Urinary bladder (tissue), 4 donors: ENCODE measurements around the gene ACSS3. TPM values are rescaled to one million over a fixed set of nuclear protein-coding genes. Genes with fewer than 3 reads are reported as not detected.
"Not testable (repeated sequence)": the region's sequence is repeated elsewhere in the genome, so short reads cannot be mapped to it uniquely, and the experiment has no call there.

Experiments
- DNase-seq: peaks from one replicate; pipeline ENCODE4 v3.0.0-alpha.2; 2015; ENCODE audit errors: extremely low spot score
- H3K27ac ChIP-seq: one replicate; pipeline ENCODE4 v1.5.1; 2013; ENCODE audit warnings: low read depth, mild to moderate bottlenecking, moderate library complexity
- H3K36me3 ChIP-seq: one replicate; pipeline ENCODE4 v1.6.1; 2013; ENCODE audit warnings: mild to moderate bottlenecking, moderate library complexity; ENCODE audit not compliant: insufficient read depth
- H3K4me1 ChIP-seq: one replicate; pipeline ENCODE4 v1.6.1; 2013; ENCODE audit warnings: mild to moderate bottlenecking, moderate library complexity; ENCODE audit not compliant: insufficient read depth
- H3K4me3 ChIP-seq: one replicate; pipeline ENCODE4 v1.5.1; 2013; ENCODE audit warnings: low read depth, low read length
- WGBS: extraction: QIAGEN DNeasy Blood & Tissue Kit; methylation state at CpG from one replicate; pipeline ENCODE4 v1.1.7; 2013; 5-methylcytosine and 5-hydroxymethylcytosine counted together
- polyA plus RNA-seq: library from polyadenylated mRNA; stranded (reverse); fragments of 200-250 nt; gene quantifications from one replicate; pipeline ENCODE4 v1.2.3, GENCODE V29; 2013
- total RNA-seq: library from RNA; depleted of rRNA; stranded (reverse); fragments of >200 nt; gene quantifications from one replicate; pipeline ENCODE4 v1.2.3, GENCODE V29; 2014
- donor health status: healthy with polysubstance abuse.
- donor health status: healthy.

Gene ACSS3
- total and polyA plus RNA-seq, 2 donors: 7.8 to 39.7 TPM

DNA sequence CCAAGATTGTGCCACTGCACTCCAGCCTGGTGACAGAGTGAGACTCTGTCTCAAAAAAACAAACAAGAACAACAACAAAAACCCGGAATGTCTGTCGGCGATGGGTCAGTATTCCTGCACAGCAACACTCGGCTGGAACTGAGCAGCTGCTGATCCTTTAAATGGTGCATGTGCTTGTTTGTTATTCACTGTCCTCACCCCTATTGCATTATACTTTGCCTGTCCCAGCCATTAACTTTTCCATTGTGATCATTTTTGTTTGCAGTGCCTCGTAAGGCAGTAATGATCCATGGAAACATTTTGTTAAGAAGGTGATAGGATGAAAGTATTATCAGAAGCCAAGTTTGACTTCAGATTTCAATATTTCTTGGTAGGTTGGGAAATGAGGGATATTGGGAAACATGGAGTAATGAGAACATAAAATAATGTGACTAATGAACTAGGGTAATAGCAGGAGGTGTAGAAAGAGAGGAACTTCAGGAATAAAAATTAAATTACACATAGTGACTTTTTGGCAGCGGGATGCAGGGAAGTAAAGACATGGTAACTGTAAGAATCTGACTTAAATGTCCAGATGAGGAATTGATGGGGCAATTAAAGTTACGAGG lies 6.1 kb downstream of the ACSS3 start:
- no peak overlapping the region for H3K4me3 ChIP-seq
- peaks cover 1% of the 10 kb centered on the region for H3K4me1 ChIP-seq
- H3K36me3 ChIP-seq: no peaks in the 10 kb centered on the region
- WGBS: 90% methylated on average over 7 of the region's 7 CpGs
- DNase-seq: no peak
- H3K27ac ChIP-seq: no peak overlapping the region

DNA sequence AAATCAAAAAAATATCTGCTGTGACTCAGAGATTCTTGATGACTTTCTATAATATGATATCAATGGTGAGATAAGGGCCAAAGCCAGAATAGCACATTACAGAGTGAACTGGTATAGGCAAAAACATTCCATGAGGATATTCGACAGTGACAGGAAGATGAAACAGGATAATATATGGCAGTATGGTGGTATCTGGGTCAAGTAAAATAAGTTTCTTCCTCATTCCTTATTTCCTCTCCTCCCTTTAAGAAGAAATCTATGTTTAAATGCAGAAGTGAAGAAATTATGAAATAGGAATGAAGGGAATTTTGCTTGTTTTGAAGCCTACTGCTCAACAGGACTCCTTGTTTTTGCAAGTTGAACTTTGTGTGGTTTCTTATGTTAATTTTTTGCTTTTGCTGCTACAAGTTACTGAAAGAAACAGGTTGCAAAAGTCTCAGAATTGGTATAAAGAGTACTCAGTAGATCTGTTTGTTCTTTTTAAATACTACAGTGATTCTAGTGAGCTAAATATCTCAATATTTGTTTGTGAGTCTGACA lies 7.0 kb downstream of the ACSS3 start:
- H3K4me3 ChIP-seq: no peak overlapping the region
- DNase-seq: no peak
- H3K27ac ChIP-seq: no peak overlapping the region
- 36% methylated on average over 1 of the region's 1 CpG for whole genome bisulfite sequencing
- H3K36me3 ChIP-seq: no peaks in the 10 kb centered on the region
- peaks cover 1% of the 10 kb centered on the region for H3K4me1 ChIP-seq

DNA sequence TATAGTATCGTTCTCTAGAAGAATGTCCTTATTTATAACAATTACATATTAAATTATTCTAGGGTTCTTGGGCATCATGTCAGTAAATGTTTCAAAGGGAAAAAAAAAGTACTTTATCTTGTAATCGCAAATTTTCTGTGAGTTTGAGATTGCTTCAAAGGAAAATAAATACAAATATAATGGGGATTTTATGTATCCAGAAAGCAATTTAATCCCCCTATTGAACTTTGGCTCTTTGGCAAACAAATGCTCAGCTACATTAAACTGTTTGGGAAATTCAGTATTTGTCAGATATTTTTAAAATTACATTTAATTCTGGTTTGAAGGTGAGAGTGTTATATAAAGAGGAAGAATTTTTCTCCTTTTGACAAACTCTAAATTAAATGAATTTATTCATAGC lies 8.0 kb downstream of the ACSS3 start:
- Histone ChIP-seq H3K27ac (no peak overlapping the region), H3K4me1 (peaks cover 1% of the 10 kb centered on the region), H3K4me3 (no peak overlapping the region), H3K36me3 (no peaks in the 10 kb centered on the region)
- 73% methylated on average over 2 of the region's 2 CpGs for WGBS
- no peak for DNase-seq

DNA sequence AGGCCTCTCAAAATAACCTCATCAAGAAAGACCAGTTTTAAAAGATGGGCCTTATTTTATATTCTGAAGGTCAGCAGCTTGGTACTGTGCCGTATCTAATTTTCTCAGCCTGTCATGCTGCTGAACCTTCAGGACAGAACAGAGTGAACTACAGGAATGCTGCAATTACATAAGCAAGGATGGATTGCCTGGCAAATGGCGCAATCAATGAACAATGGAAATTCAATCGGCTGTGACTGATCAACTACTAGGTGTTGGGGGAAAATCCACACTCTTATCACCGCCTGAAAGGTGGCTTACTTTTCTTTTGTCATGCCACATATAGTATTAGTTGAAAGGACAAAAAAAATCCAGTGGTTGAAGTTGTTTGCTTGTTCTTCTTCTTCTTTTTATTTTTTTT lies 8.5 kb downstream of the ACSS3 start:
- H3K4me3 ChIP-seq: no peak overlapping the region
- 95% methylated on average over 4 of the region's 4 CpGs for WGBS
- H3K27ac ChIP-seq: no peak overlapping the region
- no peak for DNase-seq
- H3K36me3 ChIP-seq: no peaks in the 10 kb centered on the region
- H3K4me1 ChIP-seq: peaks cover 1% of the 10 kb centered on the region

DNA sequence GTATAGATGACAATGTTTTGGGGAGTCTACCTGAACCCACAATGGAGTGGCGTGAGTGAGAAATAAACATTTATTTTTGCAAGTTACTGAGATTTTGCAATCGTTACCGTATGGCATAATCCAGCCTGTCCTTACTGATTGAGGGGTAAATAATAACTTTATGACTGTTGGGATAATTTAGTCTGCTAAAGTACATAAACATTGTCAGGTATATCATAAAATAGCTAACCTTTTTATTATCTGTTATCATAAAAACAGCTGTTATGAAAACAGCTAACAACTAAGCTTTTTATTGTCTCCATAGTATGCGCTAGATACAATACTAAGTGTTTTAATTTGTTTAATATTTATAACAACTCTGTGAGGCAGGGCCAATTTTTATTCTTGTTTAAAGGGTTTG lies 10.3 kb downstream of the ACSS3 start:
- DNase-seq: no peak
- H3K27ac ChIP-seq: no peak overlapping the region
- peaks cover 1% of the 10 kb centered on the region for H3K4me1 ChIP-seq
- no peak overlapping the region for H3K4me3 ChIP-seq
- WGBS: 75% methylated on average over 4 of the region's 4 CpGs
- H3K36me3 ChIP-seq: no peaks in the 10 kb centered on the region

DNA sequence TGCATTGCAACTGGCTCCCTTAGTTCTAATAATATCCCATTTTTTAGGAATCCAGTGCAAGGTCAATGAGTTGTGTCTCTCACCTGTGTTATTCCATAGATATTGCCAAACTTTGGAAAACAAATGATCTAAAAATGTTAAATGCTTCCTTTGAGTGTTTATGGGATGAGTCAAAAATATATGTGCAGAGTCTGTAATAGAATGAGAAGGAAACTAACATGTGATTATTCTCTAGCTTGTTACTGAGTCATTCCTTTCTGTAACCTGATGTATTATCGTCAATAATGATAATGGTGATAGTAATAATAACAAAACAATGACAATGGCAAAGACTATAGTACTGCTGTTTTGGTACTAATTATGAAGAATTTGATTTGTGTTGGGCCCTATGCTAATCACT lies 11.5 kb downstream of the ACSS3 start:
- DNase-seq: no peak
- H3K27ac ChIP-seq: no peak overlapping the region
- H3K36me3 ChIP-seq: no peaks in the 10 kb centered on the region
- WGBS: 96% methylated on average over 1 of the region's 1 CpG
- no peak overlapping the region for H3K4me3 ChIP-seq
- H3K4me1 ChIP-seq: peaks cover 1% of the 10 kb centered on the region

DNA sequence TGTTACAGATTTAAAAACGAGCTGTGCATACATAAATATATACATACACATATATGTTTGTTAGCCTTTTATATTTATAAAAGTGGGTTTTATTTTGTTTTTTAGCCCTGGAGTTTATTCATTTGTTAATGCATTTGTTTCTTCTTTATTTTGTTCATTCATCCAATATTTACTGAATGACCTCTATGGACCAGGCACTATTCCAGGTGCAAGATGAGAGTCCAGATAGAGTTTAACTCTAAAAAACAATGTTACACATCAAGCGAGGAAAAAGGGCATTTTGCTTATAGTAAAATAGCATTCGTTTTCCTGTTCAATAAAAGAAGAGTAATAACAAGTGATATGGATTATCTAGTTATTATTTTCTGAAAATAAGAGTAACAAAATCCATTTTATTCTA lies 14.2 kb downstream of the ACSS3 start:
- WGBS: 80% methylated on average over 3 of the region's 3 CpGs
- Histone ChIP-seq H3K36me3 (no peaks in the 10 kb centered on the region), H3K4me3 (no peak overlapping the region), H3K27ac (no peak overlapping the region), H3K4me1 (no peaks in the 10 kb centered on the region)
- DNase-seq: no peak

DNA sequence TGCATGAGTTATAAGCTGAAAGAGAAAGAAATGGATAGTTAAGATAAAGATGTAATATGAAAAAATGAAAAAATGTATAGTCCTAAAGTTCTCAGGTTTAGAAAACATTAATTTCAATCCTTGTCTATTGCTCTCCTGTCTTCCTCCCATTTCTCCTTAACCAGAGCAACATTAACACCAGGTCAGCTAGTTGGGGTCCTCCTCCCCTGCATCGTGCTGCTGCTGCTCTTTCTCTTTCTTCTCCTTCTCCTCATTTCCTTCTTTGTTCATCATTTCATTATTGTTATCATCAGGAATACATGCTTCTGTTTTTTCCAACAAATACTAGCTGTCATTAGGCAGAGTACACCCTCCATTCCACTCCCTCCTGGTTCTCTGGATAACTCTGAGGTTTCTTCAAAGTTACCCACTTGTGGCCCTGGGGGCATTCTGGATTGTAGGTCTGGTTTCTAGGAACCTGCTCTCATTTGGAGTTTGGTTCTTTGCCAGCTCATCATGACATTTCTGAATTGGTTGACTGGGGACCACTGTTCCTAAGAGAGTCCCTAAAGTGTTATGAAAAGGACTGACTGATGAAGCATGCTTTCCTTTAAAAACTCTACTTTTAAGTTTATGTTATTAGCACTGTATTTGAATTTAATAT lies 17.0 kb downstream of the ACSS3 start:
- no peaks in the 10 kb centered on the region for H3K4me1 ChIP-seq
- H3K27ac ChIP-seq: no peak overlapping the region
- no peak for DNase-seq
- no peak overlapping the region for H3K4me3 ChIP-seq
- 80% methylated on average over 1 of the region's 1 CpG for WGBS
- no peaks in the 10 kb centered on the region for H3K36me3 ChIP-seq

DNA sequence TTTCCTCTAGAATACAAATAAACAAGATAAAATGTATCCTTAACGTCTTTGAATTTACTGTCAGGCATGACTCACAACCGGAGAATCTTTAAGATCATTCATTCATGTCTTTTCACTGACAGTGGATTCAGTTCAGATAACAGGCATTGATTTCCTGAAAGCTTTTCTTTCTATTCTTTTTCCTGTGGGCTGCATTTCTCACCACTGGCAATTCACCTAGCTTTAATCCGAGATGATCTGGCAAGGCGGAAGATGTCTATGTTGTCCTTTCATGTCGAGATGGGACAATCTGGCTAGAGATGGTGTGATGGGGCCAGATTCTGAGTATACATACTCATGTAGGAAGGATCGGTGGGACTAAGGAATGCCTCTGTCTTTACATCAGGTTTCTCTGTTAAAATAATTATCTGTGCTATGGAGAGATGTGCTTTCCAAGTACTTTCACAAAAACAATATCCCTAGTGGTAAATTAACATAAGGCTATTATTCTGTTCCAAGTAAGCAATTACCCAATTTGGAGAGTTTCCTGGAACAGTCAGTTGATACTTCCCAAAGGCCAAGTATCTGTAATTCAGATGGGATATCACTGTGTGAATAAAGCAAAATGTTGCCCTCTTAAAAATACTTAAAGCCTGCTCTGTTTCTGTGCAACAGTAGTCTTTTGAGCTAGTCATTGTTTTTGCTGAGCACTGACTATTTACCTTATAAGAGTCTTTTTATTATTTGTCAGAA lies 17.8 kb downstream of the ACSS3 start:
- Histone ChIP-seq H3K4me3 (no peak overlapping the region), H3K27ac (no peak overlapping the region), H3K36me3 (no peaks in the 10 kb centered on the region), H3K4me1 (no peaks in the 10 kb centered on the region)
- no peak for DNase-seq
- 65% methylated on average over 6 of the region's 6 CpGs for WGBS

DNA sequence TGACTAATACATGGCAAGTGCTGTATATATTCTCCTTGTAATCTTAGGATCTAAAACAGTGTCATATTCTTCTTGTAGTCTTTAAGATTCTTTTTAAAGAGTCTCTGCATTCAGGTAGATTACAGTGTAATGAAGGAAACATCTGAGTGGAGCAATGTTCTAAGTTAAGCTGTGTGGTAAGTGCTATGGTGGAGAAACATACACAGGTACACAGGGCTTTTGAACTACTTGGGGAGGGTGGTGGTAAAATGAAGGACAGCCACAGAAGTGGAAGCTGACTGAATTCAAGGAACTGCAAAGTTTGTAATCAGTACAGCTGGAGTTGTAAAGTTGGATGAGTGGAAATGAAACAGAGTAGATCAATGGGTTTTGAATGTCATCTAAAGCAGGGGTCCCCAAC lies 27.8 kb downstream of the ACSS3 start:
- H3K36me3 ChIP-seq: no peaks in the 10 kb centered on the region
- DNase-seq: no peak
- H3K27ac ChIP-seq: no peak overlapping the region
- H3K4me1 ChIP-seq: no peaks in the 10 kb centered on the region
- no peak overlapping the region for H3K4me3 ChIP-seq

DNA sequence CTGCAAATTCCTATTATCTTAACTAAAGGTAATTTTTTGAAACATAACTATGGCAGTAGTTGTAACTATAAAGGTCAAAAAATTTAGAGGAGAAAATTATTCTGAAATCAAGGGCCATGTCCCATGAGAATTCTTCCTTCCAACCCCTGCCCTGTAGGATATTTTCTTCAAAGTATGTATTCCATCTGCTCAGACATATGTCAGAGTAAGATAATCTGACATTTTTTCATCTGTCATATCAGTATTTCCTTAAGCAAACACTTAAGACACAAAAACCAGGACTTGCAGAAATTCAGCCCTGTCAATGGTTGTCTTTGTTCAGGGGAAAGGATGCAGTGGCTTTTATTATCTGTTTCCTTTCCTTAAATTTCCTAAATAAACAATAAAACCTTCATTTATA lies 36.3 kb downstream of the ACSS3 start:
- Histone ChIP-seq H3K36me3 (no peaks in the 10 kb centered on the region), H3K4me3 (no peak overlapping the region), H3K4me1 (no peaks in the 10 kb centered on the region), H3K27ac (no peak overlapping the region)
- no peak for DNase-seq

DNA sequence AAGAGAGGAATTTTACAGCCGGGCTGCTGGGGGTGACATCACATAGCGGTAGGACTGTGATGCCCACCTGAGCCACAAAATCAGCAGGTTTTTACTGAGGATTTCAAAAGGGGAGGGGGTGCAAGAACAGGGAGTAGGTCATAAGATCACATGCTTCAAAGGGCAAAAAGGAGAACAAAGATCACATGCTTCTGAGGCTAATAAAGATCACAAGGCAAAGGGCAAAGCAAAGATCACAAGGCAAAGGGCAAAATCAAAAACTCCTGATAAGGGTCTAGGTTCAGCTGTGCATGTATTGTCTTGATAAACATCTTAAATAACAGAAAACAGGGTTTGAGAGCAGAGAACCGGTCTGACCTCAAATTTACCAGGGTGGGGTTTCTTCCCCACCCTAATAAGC lies 41.2 kb downstream of the ACSS3 start:
- H3K4me1 ChIP-seq, H3K27ac ChIP-seq, H3K4me3 ChIP-seq, H3K36me3 ChIP-seq, DNase-seq: not testable (repeated sequence)
- 93% methylated on average over 3 of the region's 3 CpGs for WGBS

DNA sequence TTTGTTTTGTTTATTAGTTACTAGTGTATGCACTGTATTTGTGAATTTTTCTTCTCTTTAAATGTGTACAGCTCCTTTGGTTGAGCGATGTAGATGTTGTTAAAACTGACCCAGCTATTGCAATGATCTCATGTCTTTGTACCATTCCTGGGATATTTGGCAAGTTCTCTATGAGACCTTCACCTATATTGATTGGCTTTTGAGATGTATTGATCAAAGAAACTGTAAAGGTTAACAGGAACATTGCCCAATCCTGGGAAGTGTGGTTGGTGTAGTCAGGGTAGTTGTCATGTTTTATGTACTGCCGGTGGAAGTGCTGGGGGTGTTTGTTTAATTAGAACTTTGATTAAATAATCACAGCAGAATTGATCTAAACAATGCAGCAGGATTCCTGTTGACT lies 43.1 kb downstream of the ACSS3 start:
- H3K4me1 ChIP-seq: no peaks in the 10 kb centered on the region
- WGBS: 47% methylated on average over 2 of the region's 2 CpGs
- H3K4me3 ChIP-seq: no peak overlapping the region
- H3K27ac ChIP-seq: no peak overlapping the region
- H3K36me3 ChIP-seq: no peaks in the 10 kb centered on the region
- DNase-seq: no peak

DNA sequence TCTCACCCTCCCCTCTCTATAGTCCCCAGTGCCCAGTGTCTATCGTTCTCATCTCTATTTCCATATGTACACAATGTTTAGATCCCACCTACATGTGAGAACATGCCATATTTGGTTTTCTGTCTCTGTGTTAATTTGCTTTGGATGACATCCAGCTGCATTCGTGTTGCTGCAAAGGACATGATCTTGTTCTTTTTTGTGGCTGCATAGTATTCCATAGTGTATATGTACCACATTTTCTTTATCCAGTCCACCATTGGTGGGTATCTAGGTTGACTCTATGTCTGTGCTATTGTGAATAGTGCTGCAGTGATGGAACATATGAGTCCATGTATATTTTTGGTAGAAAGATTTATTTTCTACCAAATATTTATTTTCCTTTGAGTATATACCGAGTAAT lies 45.7 kb downstream of the ACSS3 start:
- Histone ChIP-seq H3K27ac (no peak overlapping the region), H3K4me3 (no peak overlapping the region), H3K4me1 (no peaks in the 10 kb centered on the region), H3K36me3 (no peaks in the 10 kb centered on the region)
- WGBS: 94% methylated on average over 3 of the region's 3 CpGs
- DNase-seq: no peak
